Activated CD4-positive, alpha-beta T cell treated with anti-CD3 and anti-CD28 coated beads, Interleukin-2, amount 10 ng/mL, durations not matched to agents 24 days and 14 days (primary cell): ENCODE results near the gene CMC2. TPM values are rescaled to one million over a fixed set of nuclear protein-coding genes. Genes with fewer than 3 reads are reported as not detected.

Experiments
- DNase-seq: peaks from one replicate; pipeline ENCODE4 v3.0.0; 2022
- H3K27ac Mint-ChIP-seq: one replicate; pipeline ENCODE4 v1.8.0; 2022; ENCODE audit warnings: mild to moderate bottlenecking, mixed read lengths
- H3K27me3 Mint-ChIP-seq: one replicate; pipeline ENCODE4 v1.8.0; 2022; ENCODE audit warnings: mixed read lengths
- H3K36me3 Mint-ChIP-seq: one replicate; pipeline ENCODE4 v1.8.0; 2022; ENCODE audit warnings: low read depth, mild to moderate bottlenecking, mixed read lengths
- H3K4me1 Mint-ChIP-seq: one replicate; pipeline ENCODE4 v1.8.0; 2021; ENCODE audit warnings: mixed read lengths
- H3K4me3 Mint-ChIP-seq: one replicate; pipeline ENCODE4 v1.8.0; 2022; ENCODE audit warnings: mild to moderate bottlenecking, moderate library complexity, mixed read lengths
- H3K9me3 Mint-ChIP-seq: one replicate; pipeline ENCODE4 v1.8.0; 2021; ENCODE audit warnings: mixed read lengths
- intact Hi-C: fragments of 100-400 bp; cut with micrococcal nuclease; formaldehyde crosslinking; loops from one replicate; pipeline ENCODE4 v1.15.1; 2023
- total RNA-seq: library from RNA; stranded (reverse); gene quantifications from 2 replicates; pipeline ENCODE4 v1.2.3, GENCODE V29; 2022

CMC2 gene
- total RNA-seq, 1 donor from 2014 or later = 130 TPM

GRCh38 chr16:80996688-80997138 lies 10.0 kb downstream of the CMC2 start:
- peaks cover 9% of the 10 kb centered on the region for H3K9me3 Mint-ChIP-seq
- H3K27ac Mint-ChIP-seq = peak overlapping the region; percentile 89
- peak overlapping the region; percentile 88 for H3K4me3 Mint-ChIP-seq
- DNase-seq = no peak
- H3K4me1 Mint-ChIP-seq = peaks cover 46% of the 10 kb centered on the region
- peaks cover 50% of the 10 kb centered on the region for H3K36me3 Mint-ChIP-seq
- no peaks in the 10 kb centered on the region for H3K27me3 Mint-ChIP-seq
- intact Hi-C loops = loop anchor here (5.0 to 10.0 kb wide), 2 partner anchors 52 to 339 kb away; no protein-coding TSS in a partner anchor

- Mint-ChIP-seq H3K27ac (no peak overlapping the region), H3K4me1 (peaks cover 48% of the 10 kb centered on the region)
These were observed 12.2 kb downstream of the CMC2 start for GRCh38 chr16:80994451-80994850.

GRCh38 chr16:80993834-80994233 lies 12.9 kb downstream of the CMC2 start:
- Mint-ChIP-seq H3K27me3 (no peaks in the 10 kb centered on the region), H3K36me3 (peaks cover 40% of the 10 kb centered on the region), H3K4me1 (peaks cover 42% of the 10 kb centered on the region), H3K27ac (peak overlapping the region; percentile 49), H3K4me3 (no peak overlapping the region), H3K9me3 (peaks cover 2% of the 10 kb centered on the region)
- DNase-seq = no peak
- intact Hi-C loops = loop anchor here (10.0 kb wide), 1 partner anchor 49 kb away; no protein-coding TSS in a partner anchor

More at GRCh38 chr16:80994451-80994850, 12.2 kb downstream of the CMC2 start:
- peaks cover 45% of the 10 kb centered on the region for H3K36me3 Mint-ChIP-seq
- no peak for DNase-seq
- intact Hi-C loops = loop anchor here (10.0 kb wide), 1 partner anchor 50 kb away; no protein-coding TSS in a partner anchor
- H3K27me3 Mint-ChIP-seq = no peaks in the 10 kb centered on the region
- peaks cover 8% of the 10 kb centered on the region for H3K9me3 Mint-ChIP-seq
- no peak overlapping the region for H3K4me3 Mint-ChIP-seq

GRCh38 chr16:80993307-80993706 lies 13.4 kb downstream of the CMC2 start:
- Mint-ChIP-seq H3K27me3 (no peaks in the 10 kb centered on the region), H3K4me3 (no peak overlapping the region), H3K27ac (peak overlapping the region; percentile 59), H3K36me3 (peaks cover 40% of the 10 kb centered on the region), H3K4me1 (peaks cover 39% of the 10 kb centered on the region), H3K9me3 (no peaks in the 10 kb centered on the region)
- no peak for DNase-seq
- intact Hi-C loops = loop anchor here (10.0 kb wide), 1 partner anchor 49 kb away; no protein-coding TSS in a partner anchor

GRCh38 chr16:80992676-80993293 lies 13.9 kb downstream of the CMC2 start:
- peak overlapping the region; percentile 59 for H3K27ac Mint-ChIP-seq
- peaks cover 42% of the 10 kb centered on the region for H3K36me3 Mint-ChIP-seq
- no peak for DNase-seq
- H3K4me1 Mint-ChIP-seq = peaks cover 36% of the 10 kb centered on the region
- intact Hi-C loops = loop anchor here (10.0 kb wide), 1 partner anchor 48 kb away; no protein-coding TSS in a partner anchor
- no peaks in the 10 kb centered on the region for H3K27me3 Mint-ChIP-seq
- H3K9me3 Mint-ChIP-seq = no peaks in the 10 kb centered on the region
- no peak overlapping the region for H3K4me3 Mint-ChIP-seq

GRCh38 chr16:80991792-80992430 lies 14.8 kb downstream of the CMC2 start:
- Mint-ChIP-seq H3K27ac (no peak overlapping the region), H3K9me3 (no peaks in the 10 kb centered on the region), H3K36me3 (peaks cover 42% of the 10 kb centered on the region), H3K27me3 (no peaks in the 10 kb centered on the region), H3K4me1 (peaks cover 36% of the 10 kb centered on the region), H3K4me3 (no peak overlapping the region)
- intact Hi-C loops = loop anchor here (10.0 kb wide), 1 partner anchor 47 kb away; no protein-coding TSS in a partner anchor
- DNase-seq = no peak

GRCh38 chr16:80990978-80991377 lies 15.7 kb downstream of the CMC2 start:
- Mint-ChIP-seq H3K4me1 (peaks cover 38% of the 10 kb centered on the region), H3K27me3 (no peaks in the 10 kb centered on the region), H3K27ac (no peak overlapping the region), H3K36me3 (peaks cover 44% of the 10 kb centered on the region), H3K9me3 (no peaks in the 10 kb centered on the region), H3K4me3 (no peak overlapping the region)
- intact Hi-C loops = loop anchor here (10.0 kb wide), 1 partner anchor 46 kb away; no protein-coding TSS in a partner anchor
- no peak for DNase-seq

GRCh38 chr16:80990577-80990976 lies 16.1 kb downstream of the CMC2 start:
- Mint-ChIP-seq H3K4me3 (no peak overlapping the region), H3K4me1 (peaks cover 39% of the 10 kb centered on the region), H3K9me3 (no peaks in the 10 kb centered on the region), H3K36me3 (peaks cover 43% of the 10 kb centered on the region), H3K27me3 (no peaks in the 10 kb centered on the region), H3K27ac (no peak overlapping the region)
- no peak for DNase-seq
- intact Hi-C loops = loop anchor here (10.0 kb wide), 1 partner anchor 46 kb away; no protein-coding TSS in a partner anchor

GRCh38 chr16:80989801-80990200 lies 16.9 kb downstream of the CMC2 start:
- no peaks in the 10 kb centered on the region for H3K9me3 Mint-ChIP-seq
- intact Hi-C loops = loop anchor here (10.0 kb wide), 1 partner anchor 45 kb away; no protein-coding TSS in a partner anchor
- H3K27ac Mint-ChIP-seq = no peak overlapping the region
- H3K4me1 Mint-ChIP-seq = peaks cover 41% of the 10 kb centered on the region
- no peaks in the 10 kb centered on the region for H3K27me3 Mint-ChIP-seq
- H3K36me3 Mint-ChIP-seq = peaks cover 43% of the 10 kb centered on the region
- no peak overlapping the region for H3K4me3 Mint-ChIP-seq
- no peak for DNase-seq

- peaks cover 37% of the 10 kb centered on the region for H3K36me3 Mint-ChIP-seq
- no peak for DNase-seq
- H3K4me3 Mint-ChIP-seq = no peak overlapping the region
- intact Hi-C loops = no loop called here
- H3K9me3 Mint-ChIP-seq = no peaks in the 10 kb centered on the region
- H3K27ac Mint-ChIP-seq = no peak overlapping the region
- no peaks in the 10 kb centered on the region for H3K27me3 Mint-ChIP-seq
- peaks cover 34% of the 10 kb centered on the region for H3K4me1 Mint-ChIP-seq
These were observed 17.9 kb downstream of the CMC2 start for GRCh38 chr16:80988756-80989155.

GRCh38 chr16:80986557-80986956 lies 20.1 kb downstream of the CMC2 start:
- no peaks in the 10 kb centered on the region for H3K9me3 Mint-ChIP-seq
- H3K27me3 Mint-ChIP-seq = no peaks in the 10 kb centered on the region
- peaks cover 29% of the 10 kb centered on the region for H3K36me3 Mint-ChIP-seq

GRCh38 chr16:80985611-80986010 lies 21.1 kb downstream of the CMC2 start:
- intact Hi-C loops = no loop called here
- Mint-ChIP-seq H3K36me3 (peaks cover 30% of the 10 kb centered on the region), H3K27ac (peak overlapping the region; percentile 48), H3K27me3 (no peaks in the 10 kb centered on the region), H3K4me3 (no peak overlapping the region), H3K4me1 (peaks cover 23% of the 10 kb centered on the region), H3K9me3 (no peaks in the 10 kb centered on the region)
- no peak for DNase-seq

More at GRCh38 chr16:80986557-80986956, 20.1 kb downstream of the CMC2 start:
- no peak overlapping the region for H3K27ac Mint-ChIP-seq
- no peak for DNase-seq
- H3K4me1 Mint-ChIP-seq = peaks cover 26% of the 10 kb centered on the region
- intact Hi-C loops = no loop called here
- no peak overlapping the region for H3K4me3 Mint-ChIP-seq

- Mint-ChIP-seq H3K36me3 (peaks cover 27% of the 10 kb centered on the region), H3K9me3 (no peaks in the 10 kb centered on the region), H3K4me1 (peaks cover 16% of the 10 kb centered on the region), H3K27me3 (no peaks in the 10 kb centered on the region), H3K27ac (no peak overlapping the region), H3K4me3 (no peak overlapping the region)
- intact Hi-C loops = no loop called here
- no peak for DNase-seq
These were observed 22.4 kb downstream of the CMC2 start for GRCh38 chr16:80984124-80984892.
